GM19397 (cell line): ENCODE measurements around the gene HRAS.

Source experiments
- ATAC-seq: cut with Tn5 transposase; IDR thresholded peaks from one replicate; pipeline ENCODE4 v1.9.1; 2021; ENCODE audit warnings: mild to moderate bottlenecking, moderate library complexity; ENCODE audit not compliant: unreplicated experiment

HRAS gene

GRCh38 chr11:514606-515005 lies 20.8 kb downstream of the HRAS start:
- no peak for ATAC-seq

DNA sequence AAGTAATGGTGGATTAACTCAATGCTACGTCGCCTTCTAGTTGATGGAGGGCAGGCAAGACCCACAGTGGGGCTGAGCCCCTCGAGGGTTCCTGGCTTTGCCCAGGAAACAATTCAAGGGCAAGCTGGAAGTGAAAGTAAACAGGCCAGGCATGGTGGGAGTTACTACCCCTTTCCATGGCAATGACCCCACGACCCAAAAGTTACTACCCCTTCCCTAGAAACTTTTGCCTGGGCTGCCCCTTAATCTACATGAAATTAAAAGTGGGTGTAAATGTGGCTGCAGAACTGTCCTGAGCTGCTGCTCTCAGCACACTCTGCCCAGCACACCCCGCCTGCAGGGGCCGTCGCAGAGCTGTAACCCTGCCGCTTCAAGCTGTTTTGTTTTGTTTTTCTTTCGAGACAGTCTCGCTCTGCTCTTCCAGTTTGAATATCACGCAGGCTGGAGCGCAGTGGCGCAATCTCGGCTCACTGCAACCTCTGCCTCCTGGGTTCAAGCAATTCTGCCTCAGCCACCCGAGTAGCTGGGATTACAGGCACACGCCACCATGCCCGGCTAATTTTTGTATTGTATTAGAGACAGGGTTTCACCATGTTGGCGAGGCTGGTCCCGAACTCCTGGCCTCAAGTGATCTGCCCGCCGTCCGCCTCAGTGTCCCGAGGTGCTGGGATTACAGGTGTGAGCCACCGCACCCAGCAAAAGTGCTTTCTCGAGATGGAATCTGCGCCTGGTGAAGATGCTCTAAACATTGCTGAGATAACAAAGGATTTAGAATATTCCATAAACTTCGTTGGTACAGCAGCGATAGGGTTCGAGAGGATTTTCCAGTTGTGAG lies 22.4 kb downstream of the HRAS start:
- ATAC-seq, result no peak

DNA sequence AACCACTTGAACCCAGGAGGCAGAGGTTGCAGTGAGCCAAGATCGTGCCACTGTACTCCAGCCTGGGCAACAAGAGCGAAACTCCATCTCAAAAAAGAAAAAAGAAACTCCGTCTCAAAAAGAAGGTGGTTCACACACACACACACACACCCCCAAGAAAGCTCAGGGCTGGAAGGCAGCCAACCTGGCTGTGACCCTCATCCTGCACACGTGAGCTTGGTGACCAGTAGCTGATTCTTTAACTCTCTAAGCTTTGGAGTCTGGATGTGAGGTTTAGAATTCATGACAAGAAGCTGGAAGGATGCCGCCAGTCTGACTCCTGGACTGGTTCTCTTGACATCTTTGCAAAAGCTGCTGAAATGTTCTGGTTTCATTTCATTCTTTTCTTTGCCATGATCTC lies 26.4 kb downstream of the HRAS start:
- no peak for ATAC-seq

GRCh38 chr11:507727-508515 lies 27.5 kb downstream of the HRAS start:
- ATAC-seq, result no peak

- peak; percentile 60 for ATAC-seq
Measured at GRCh38 chr11:506995-507726, 28.2 kb downstream of the HRAS start, which contains the start of gene RNH1. Gene RNH1, minus strand, starts transcription at chr11:507242. Its CDS starts 5,080 bp downstream, at chr11:502162.

DNA sequence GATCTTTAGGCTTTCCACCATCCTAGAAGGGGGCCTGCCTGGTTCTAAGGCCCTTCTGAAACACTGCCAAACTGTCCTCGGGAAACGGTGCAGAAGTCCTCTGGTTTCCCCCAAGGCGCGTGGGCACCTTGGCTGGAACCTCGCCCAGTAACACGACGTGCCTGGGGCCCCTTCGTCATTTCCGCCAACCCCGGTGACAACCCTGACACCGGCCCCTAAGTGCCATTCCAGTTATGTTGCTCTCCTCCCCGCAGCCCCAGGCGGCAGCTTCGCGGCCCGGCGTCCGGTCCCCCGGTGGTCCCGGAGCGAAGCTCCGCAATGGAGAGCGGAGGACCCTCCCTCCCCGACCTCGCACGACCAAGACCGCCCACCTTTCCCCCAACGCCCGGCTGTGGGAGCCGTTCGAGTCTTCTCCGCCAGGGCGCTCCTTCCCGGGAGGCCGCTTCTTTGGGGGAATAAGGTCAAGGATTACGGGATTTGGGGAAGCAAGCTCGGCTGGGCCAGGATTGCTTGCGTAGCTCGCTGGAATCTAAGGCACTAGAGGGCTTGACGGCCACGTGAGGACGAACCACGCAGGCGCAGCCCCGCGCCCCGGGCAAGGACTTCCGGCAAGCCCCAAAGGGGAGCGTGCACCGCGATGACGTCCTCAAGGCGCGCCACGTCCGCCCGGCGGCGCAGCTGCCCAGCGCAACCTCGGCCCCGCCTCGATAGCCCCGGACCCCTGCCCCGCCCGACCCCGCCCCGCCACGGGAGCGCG lies 29.0 kb downstream of the HRAS start:
- peak; percentile 68 for ATAC-seq

GRCh38 chr11:504994-505344 lies 30.4 kb downstream of the HRAS start:
- no peak for ATAC-seq

DNA sequence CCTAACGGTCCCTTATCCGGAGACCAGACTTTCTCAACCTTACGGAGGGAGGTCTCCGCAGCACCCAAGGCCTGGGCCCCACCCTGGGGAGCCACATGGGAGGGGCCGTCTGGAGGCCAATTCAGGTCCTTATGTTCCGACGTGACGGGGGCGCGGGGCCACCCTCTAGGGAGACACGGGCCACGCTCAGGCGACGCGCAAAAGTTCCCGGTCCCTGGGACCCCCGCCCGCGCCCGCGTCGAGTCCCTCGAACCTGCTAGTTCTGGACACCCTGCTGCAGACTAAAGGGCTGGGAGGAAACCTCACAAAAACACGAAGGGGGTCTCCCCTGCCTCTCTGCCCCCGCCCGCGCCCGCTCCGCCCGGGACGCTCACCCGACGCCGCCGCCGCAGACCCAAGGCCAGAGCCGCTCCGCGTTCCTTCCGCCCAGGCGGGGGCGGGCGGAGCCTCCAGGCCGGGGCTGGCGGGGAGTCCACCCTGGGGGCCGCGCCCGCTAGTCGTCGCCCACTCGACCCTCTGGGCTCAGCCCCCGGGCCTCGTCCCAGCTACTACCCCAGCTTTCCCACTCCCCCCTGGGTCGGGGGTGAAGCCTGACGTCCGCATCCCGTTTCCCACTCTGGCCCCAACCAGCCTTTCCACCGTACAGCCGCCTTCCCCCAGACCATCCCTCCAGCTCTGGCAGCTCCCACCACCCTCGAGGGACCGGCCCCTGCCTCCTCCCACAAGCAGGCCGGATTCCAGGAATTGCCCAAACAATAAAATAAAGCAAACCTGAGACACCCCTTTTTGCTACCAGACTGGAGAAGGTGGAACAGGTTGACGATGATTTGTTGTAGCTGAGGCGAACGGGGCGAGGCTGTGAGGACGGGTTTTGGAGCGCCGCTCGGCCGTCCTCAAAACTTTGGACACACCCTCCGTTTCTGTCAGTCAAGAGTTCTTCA lies 31.1 kb downstream of the HRAS start:
- ATAC-seq, result no peak

- ATAC-seq, result no peak
Measured at GRCh38 chr11:503179-503981, 32.0 kb downstream of the HRAS start.

DNA sequence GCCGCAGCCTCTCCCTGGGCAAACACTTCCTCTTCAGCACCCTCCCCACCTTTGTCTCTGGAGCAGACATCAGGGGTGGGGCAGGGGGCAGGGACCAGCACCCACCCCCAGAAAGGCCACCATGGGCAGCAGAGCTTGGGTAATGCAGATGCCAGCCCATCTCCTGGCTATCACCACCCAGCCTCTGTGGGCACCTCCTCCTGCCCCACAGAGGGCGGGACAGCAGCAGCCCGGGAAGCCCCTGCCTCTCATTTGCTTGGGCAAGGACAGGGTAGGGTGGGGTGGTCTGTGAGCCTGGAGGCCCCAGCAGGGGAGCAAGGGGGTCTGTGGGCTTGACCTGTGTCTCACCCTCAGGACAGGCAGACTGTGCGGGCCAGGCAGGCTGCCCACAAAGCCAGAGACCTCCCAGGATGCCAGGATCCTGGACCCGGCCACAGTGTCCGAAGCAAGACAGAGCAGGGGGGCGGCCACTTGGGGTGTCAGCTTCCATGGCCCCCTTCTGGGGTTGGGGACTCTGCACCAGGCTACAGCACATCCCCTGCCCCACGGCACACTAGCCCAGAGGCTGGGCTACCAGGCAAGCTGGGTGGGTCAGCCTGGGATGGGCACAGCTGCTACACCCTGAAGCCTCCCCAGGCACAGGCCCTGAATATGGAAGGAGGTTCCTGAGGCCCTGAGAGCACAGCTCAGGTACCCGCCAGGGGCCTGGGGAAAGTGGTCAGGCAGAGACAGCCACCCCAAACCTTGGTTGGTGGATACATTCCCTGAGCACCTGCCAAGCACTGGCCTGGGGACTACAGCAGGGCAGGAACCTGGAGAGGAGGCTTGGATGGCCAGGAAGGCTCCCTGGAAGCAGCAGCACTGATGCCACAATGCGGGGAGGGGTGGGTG lies 32.8 kb downstream of the HRAS start:
- ATAC-seq, result no peak

- no peak for ATAC-seq
Measured at GRCh38 chr11:501683-502287, 33.6 kb downstream of the HRAS start.

DNA sequence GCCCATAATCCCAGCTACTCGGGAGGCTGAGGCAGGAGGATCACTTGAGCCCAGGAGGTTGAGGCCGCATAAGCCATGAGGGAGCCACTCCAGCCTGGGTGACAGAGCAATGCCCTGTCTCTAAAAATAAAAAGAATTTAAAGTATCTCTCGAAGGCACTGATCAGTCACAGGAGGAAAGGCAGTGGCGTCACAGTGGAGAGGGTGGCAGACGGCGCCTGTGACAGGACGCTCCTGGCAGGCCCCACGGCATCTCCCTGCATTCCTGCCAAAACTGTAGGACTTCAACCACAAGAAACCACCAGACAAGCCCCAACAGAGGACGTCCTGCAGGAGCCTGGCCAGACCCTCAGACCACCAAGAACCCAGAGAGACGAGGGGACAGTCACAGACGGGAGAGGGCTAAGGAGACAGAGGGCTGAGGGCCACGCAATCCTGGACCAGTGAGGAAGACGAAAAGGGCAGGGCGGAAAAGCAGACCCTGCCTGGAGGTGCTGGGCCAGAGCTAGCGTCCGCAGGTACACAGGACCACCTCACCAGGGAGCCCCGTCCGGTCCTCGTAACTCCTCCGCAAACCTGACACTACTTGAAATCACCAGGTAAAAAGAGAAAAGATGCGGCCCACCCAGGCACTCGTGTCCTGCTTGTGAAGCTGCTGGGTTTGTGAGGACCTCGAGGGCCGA lies 34.2 kb downstream of the HRAS start:
- no peak for ATAC-seq

DNA sequence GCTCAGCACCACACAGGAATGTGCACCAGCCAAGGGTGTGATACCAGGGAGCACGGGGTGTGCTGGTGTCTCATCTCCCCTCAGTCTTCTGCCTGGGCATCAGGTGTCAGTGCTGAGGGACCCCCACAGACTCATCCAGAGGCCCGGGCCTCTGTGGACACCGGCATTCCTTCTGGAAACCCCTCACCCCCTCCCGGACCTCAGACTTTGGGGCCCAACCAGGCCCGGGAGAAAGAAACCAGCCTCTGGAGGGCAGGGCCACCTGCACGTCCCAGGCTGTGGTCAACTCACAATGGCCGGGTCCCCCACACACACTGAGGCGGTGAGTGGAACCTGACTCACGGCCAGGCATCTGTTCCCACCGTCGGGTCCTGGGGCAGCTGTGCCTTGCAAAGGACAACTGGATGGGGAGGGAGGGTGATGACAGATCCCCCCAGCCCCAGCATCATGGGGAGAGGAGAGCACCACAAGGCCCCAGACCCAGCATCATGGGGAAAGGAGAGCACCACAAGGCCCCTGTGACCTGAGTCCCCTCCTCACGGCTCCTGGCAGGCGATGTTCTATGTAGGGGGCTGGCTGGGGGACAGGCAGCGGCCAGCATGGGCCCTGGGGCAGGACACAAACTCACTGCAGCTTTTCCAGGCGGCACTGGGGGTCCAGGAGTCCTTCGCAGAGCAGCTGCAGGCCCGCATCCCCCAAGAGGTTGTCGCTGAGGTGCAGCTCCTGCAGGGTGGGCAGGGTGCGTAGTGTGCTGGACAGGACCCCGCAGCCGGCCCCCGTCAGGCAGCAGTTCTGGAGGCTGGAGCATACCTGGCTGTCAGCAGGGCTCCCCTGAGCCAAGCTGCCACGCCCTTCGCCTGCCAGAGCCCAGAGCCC lies 35.9 kb downstream of the HRAS start:
- ATAC-seq, result no peak

DNA sequence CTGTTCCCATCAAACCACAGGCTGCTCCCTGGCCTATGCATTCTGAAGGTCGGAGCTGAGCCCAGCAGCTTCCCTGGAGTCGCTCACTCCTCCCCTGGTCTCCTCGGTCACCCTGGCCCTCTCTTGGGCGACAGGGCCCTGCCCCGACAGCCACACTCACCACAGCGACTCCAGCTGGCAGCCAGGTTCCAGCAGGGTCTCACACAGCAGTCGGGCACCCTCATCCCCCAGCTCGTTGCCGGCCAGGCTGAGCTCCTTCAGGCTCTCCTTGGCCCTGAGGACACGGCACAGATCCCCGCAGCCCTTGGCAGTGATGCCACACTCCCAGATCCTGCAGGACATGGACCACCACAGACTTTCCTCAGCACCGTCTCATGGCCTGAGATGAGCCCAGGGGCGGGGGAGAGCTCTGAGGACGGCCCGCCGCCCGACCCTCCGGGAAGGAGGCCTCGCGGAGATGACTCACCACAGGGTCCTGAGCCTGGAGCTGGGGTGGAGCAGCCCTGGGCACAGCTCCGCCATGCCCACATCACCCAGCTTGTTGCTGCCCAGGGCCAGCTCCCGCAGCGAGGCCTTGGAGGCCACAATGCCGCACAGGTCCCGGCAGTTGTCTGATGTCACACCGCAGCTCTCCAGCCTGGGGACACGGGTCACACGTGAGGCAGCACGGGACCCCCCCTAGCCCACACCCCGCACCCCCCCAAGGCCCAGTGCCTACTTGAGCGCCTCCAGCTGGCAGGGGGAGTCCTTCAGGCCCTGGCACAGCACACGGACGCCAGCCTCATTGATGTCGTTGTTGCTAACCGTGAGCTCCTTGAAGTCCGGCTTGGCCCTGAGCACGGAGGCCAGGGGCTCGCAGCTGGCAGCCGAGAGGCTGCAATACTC lies 36.8 kb downstream of the HRAS start:
- no peak for ATAC-seq
